Progenitor cell of endocrine pancreas (in vitro differentiated cells): ENCODE measurements around the gene GTF3C2. TPM values are rescaled to one million over a fixed set of nuclear protein-coding genes. Genes with fewer than 3 reads are reported as not detected.

ENCODE experiments used
- DNase-seq: peaks from one replicate; pipeline ENCODE4 v3.0.0; 2021; ENCODE audit warnings: low spot score; ENCODE audit not compliant: unreplicated experiment
- H3K27ac Mint-ChIP-seq: 2 replicates; pipeline ENCODE4 v1.8.0; 2021; ENCODE audit warnings: mild to moderate bottlenecking, moderate library complexity, mixed read lengths
- H3K27me3 Mint-ChIP-seq: 2 replicates; pipeline ENCODE4 v1.8.0; 2021; ENCODE audit warnings: mixed read lengths
- H3K36me3 Mint-ChIP-seq: 2 replicates; pipeline ENCODE4 v1.8.0; 2022; ENCODE audit warnings: mixed read lengths; ENCODE audit not compliant: insufficient read depth
- H3K4me1 Mint-ChIP-seq: 2 replicates; pipeline ENCODE4 v1.8.0; 2021; ENCODE audit warnings: low read depth, mixed read lengths
- H3K4me3 Mint-ChIP-seq: 2 replicates; pipeline ENCODE4 v1.8.0; 2021; ENCODE audit warnings: low read depth, mild to moderate bottlenecking, moderate library complexity, mixed read lengths
- H3K9me3 Mint-ChIP-seq: 2 replicates; pipeline ENCODE4 v1.8.0; 2021; ENCODE audit warnings: low read depth, mixed read lengths
- CTCF ChIP-seq: fragments of 200-600 bp; sonication (generic); IDR thresholded peaks from one replicate; pipeline ENCODE4 v1.5.0; 2021; ENCODE audit warnings: antibody characterized with exemption, mild to moderate bottlenecking; ENCODE audit not compliant: unreplicated experiment
- total RNA-seq: library from RNA; stranded (reverse); gene quantifications from 2 replicates; pipeline ENCODE4 v1.2.1, GENCODE V29; 2021

Gene GTF3C2
- total RNA-seq, 1 donor from 2014 or later = 106 TPM

GRCh38 chr2:27379383-27379835, 22.8 kb upstream of the GTF3C2 start:
- Mint-ChIP-seq H3K9me3 (no peaks in the 10 kb centered on the region), H3K27me3 (no peaks in the 10 kb centered on the region), H3K4me1 (peaks cover 16% of the 10 kb centered on the region), H3K27ac (peak overlapping the region; percentile 95), H3K4me3 (peak overlapping the region; percentile 92), H3K36me3 (peaks cover 22% of the 10 kb centered on the region)
- no peak for TF ChIP-seq CTCF
- no peak for DNase-seq

GRCh38 chr2:27378809-27379290, 22.3 kb upstream of the GTF3C2 start:
- no peak for TF ChIP-seq CTCF
- Mint-ChIP-seq H3K4me3 (peak overlapping the region; percentile 92), H3K36me3 (peaks cover 18% of the 10 kb centered on the region), H3K4me1 (peaks cover 16% of the 10 kb centered on the region), H3K27me3 (no peaks in the 10 kb centered on the region), H3K27ac (peak overlapping the region; percentile 95), H3K9me3 (no peaks in the 10 kb centered on the region)
- DNase-seq = no peak

GRCh38 chr2:27378096-27378808, 21.7 kb upstream of the GTF3C2 start:
- H3K4me3 Mint-ChIP-seq = peak overlapping the region; percentile 7
- H3K9me3 Mint-ChIP-seq = no peaks in the 10 kb centered on the region
- peaks cover 16% of the 10 kb centered on the region for H3K4me1 Mint-ChIP-seq
- no peak for DNase-seq
- H3K36me3 Mint-ChIP-seq = peaks cover 17% of the 10 kb centered on the region
- H3K27me3 Mint-ChIP-seq = no peaks in the 10 kb centered on the region
- peak overlapping the region; percentile 41 for H3K27ac Mint-ChIP-seq
- no peak for TF ChIP-seq CTCF

- H3K27ac Mint-ChIP-seq = peak overlapping the region; percentile 86
- H3K27me3 Mint-ChIP-seq = no peaks in the 10 kb centered on the region
- no peak for TF ChIP-seq CTCF
- DNase-seq = no peak
- no peak overlapping the region for H3K4me3 Mint-ChIP-seq
- peaks cover 20% of the 10 kb centered on the region for H3K4me1 Mint-ChIP-seq
- H3K36me3 Mint-ChIP-seq = peaks cover 21% of the 10 kb centered on the region
- H3K9me3 Mint-ChIP-seq = no peaks in the 10 kb centered on the region
Measured at GRCh38 chr2:27377618-27378095, 21.1 kb upstream of the GTF3C2 start.

GRCh38 chr2:27376866-27377617, 20.5 kb upstream of the GTF3C2 start:
- peaks cover 22% of the 10 kb centered on the region for H3K4me1 Mint-ChIP-seq
- no peak for TF ChIP-seq CTCF
- H3K4me3 Mint-ChIP-seq = no peak overlapping the region
- H3K36me3 Mint-ChIP-seq = peaks cover 21% of the 10 kb centered on the region
- no peak for DNase-seq
- no peaks in the 10 kb centered on the region for H3K9me3 Mint-ChIP-seq
- H3K27me3 Mint-ChIP-seq = no peaks in the 10 kb centered on the region
- H3K27ac Mint-ChIP-seq = peak overlapping the region; percentile 45
